ENCODE results near the gene COBL.

The COBL gene

DNA sequence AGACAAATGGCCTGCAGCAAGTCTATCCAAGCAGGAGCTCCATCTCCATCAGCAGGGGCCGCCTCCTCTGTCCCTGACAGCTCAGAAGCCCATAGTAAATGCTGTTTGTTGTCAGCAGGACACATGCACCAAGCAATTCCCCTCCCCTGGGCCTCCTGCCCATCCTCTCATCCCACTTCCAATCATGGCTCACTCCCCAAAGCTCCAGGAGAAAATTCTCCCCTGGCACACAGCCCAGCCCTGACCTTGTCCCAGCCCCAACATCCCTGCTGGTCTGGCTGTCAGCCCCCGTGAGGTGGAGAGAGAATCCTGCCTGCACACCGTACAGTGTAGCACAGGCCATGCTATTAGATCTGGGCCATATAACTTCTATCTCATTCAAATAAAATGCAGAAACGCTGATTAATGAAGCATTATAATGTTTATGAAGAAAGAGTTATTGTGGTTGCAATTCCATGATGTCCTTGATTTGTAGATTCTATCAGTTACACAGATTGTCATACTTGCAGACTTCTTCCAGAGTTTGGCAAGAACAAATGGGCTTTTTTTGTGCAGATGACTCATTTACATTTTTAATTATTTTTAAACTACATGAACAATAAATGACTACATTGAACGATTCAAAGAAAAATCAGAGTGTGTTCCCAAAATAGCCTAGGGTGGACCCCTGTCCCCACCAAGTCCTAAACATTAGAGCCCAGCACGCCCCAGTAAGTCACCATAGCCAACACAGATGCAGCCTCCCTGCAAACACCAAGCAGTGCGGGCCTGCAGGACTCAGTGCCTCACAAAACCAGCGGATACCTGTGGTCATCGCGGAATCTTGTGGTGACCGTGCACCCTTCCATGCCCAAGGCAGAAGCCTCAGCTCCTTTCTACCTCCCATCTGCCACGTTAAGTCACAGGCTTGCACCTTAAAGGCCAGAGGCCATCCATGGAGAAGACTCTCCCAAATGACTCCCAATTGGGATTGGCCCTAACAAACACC, 70.1 kb downstream of the COBL start:
- TF ChIP-seq, protein P1, sequence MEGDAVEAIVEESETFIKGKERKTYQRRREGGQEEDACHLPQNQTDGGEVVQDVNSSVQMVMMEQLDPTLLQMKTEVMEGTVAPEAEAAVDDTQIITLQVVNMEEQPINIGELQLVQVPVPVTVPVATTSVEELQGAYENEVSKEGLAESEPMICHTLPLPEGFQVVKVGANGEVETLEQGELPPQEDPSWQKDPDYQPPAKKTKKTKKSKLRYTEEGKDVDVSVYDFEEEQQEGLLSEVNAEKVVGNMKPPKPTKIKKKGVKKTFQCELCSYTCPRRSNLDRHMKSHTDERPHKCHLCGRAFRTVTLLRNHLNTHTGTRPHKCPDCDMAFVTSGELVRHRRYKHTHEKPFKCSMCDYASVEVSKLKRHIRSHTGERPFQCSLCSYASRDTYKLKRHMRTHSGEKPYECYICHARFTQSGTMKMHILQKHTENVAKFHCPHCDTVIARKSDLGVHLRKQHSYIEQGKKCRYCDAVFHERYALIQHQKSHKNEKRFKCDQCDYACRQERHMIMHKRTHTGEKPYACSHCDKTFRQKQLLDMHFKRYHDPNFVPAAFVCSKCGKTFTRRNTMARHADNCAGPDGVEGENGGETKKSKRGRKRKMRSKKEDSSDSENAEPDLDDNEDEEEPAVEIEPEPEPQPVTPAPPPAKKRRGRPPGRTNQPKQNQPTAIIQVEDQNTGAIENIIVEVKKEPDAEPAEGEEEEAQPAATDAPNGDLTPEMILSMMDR (IDR thresholded peaks at IDR 0.05) = no peak
- H3K27ac ChIP-seq = no peak overlapping the region
- H3K36me3 ChIP-seq = no peaks in the 10 kb centered on the region

GRCh38 chr7:51244885-51245284, 71.7 kb downstream of the COBL start:
- TF ChIP-seq, protein P1 (IDR thresholded peaks at IDR 0.05) = no peak
- Histone ChIP-seq H3K4me3 (ENCODE audit: low read depth in 1 of 2, low read length in 1 of 2) (no peak overlapping the region), H3K4me1 (ENCODE audit: control insufficient read depth in 1 of 2, insufficient read depth in 1 of 2, low read depth in 1 of 2, low read length in 1 of 2) (peaks cover 15 to 23% of the 10 kb centered on the region in 2 experiments), H3K36me3 (no peaks in the 10 kb centered on the region), H3K9me3 (no peaks in the 10 kb centered on the region), H3K27ac (no peak overlapping the region), H3K27me3 (no peaks in the 10 kb centered on the region)

More for the DNA sequence above, 70.1 kb downstream of the COBL start:
- Histone ChIP-seq H3K9me3 (no peaks in the 10 kb centered on the region), H3K27me3 (no peaks in the 10 kb centered on the region), H3K4me3 (ENCODE audit: low read depth in 1 of 2, low read length in 1 of 2) (no peak overlapping the region), H3K4me1 (ENCODE audit: control insufficient read depth in 1 of 2, insufficient read depth in 1 of 2, low read depth in 1 of 2, low read length in 1 of 2) (peaks cover 15 to 23% of the 10 kb centered on the region in 2 experiments)

DNA sequence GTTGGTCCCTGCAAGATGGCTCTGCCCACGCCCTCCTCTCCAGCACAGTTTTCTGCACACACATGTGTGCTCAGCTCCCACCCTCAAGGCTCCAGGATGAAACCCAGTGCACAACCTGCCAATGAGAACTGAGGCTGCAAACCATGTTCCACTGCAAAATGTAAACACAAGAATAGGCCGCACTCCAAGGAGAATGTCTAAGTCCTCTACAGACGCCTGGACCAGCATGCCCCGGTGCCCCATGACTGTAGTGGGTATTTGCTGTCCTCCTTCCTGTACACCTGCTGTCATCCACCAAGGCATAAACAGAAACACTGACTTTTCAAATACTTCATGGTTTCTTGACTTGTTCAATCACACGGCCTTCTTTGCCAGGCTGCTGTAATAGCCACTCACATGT, 72.6 kb downstream of the COBL start:
- no peaks in the 10 kb centered on the region for H3K27me3 ChIP-seq
- H3K27ac ChIP-seq = no peak overlapping the region
- H3K36me3 ChIP-seq = no peaks in the 10 kb centered on the region
- peaks cover 15 to 23% of the 10 kb centered on the region in 2 experiments for H3K4me1 ChIP-seq (ENCODE audit: control insufficient read depth in 1 of 2, insufficient read depth in 1 of 2, low read depth in 1 of 2, low read length in 1 of 2)
- TF ChIP-seq, protein P1 (IDR thresholded peaks at IDR 0.05) = no peak
- no peak overlapping the region for H3K4me3 ChIP-seq (ENCODE audit: low read depth in 1 of 2, low read length in 1 of 2)
- H3K9me3 ChIP-seq = no peaks in the 10 kb centered on the region

DNA sequence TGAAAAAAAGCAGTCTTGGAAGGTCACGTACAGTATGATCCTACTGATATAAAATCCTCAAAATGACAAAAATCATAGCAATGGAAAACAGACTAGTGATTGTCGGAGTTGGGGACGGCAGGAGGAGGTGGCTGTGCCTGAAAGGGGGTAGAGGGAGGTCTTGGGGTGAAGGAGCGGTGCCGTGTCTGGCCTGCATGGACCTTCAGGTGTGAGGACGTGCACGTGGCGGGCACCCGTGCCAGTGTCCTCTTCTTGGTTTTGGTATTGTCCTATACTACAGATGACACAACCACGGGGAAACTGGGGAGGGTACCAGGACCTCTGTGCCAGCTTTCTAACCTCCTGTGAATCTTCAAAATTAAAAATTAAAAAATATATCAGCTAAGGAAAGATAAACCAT, 73.0 kb downstream of the COBL start:
- no peaks in the 10 kb centered on the region for H3K9me3 ChIP-seq
- no peaks in the 10 kb centered on the region for H3K36me3 ChIP-seq
- TF ChIP-seq, protein P1 (IDR thresholded peaks at IDR 0.05) = no peak

GRCh38 chr7:51242881-51243518, 73.6 kb downstream of the COBL start:
- H3K9me3 ChIP-seq = no peaks in the 10 kb centered on the region
- H3K4me3 ChIP-seq (ENCODE audit: low read depth in 1 of 2, low read length in 1 of 2) = no peak overlapping the region
- TF ChIP-seq, protein P1 (IDR thresholded peaks at IDR 0.05) = no peak
- peaks cover 15 to 23% of the 10 kb centered on the region in 2 experiments for H3K4me1 ChIP-seq (ENCODE audit: control insufficient read depth in 1 of 2, insufficient read depth in 1 of 2, low read depth in 1 of 2, low read length in 1 of 2)
- H3K27me3 ChIP-seq = no peaks in the 10 kb centered on the region
- no peaks in the 10 kb centered on the region for H3K36me3 ChIP-seq
- no peak overlapping the region for H3K27ac ChIP-seq

More for the DNA sequence above, 73.0 kb downstream of the COBL start:
- Histone ChIP-seq H3K4me1 (ENCODE audit: control insufficient read depth in 1 of 2, insufficient read depth in 1 of 2, low read depth in 1 of 2, low read length in 1 of 2) (peaks cover 15 to 23% of the 10 kb centered on the region in 2 experiments), H3K27me3 (no peaks in the 10 kb centered on the region), H3K4me3 (ENCODE audit: low read depth in 1 of 2, low read length in 1 of 2) (no peak overlapping the region), H3K27ac (no peak overlapping the region)
